ENCODE measurements around the gene IGFLR1.

DNA sequence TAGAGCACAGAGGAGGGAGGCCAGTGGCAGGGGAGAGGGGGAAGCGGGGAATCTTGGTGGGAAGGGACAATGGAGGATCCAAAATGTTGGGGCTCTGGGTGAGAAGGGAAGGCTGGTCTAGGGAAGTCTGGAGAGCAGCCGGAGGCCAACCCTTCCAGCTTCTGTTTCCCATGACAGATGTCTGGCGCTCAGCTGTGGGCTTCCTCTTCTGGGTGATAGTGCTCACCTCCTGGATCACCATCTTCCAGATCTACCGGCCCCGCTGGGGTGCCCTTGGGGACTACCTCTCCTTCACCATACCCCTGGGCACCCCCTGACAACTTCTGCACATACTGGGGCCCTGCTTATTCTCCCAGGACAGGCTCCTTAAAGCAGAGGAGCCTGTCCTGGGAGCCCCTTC is 4.3 kb upstream of the IGFLR1 start:
- TF ChIP-seq CREB1 (IDR thresholded peaks at IDR 0.05) (no peak), SIX5 (IDR thresholded peaks at IDR 0.05; ENCODE audit: low read depth, low read length) (no peak), EP300 (IDR thresholded peaks at IDR 0.05; ENCODE audit: borderline replicate concordance in 1 of 2, low read depth in 2 of 2, low read length in 2 of 2) (no peak), RXRA (IDR thresholded peaks at IDR 0.05; ENCODE audit: insufficient read depth, low read depth, low read length) (no peak), POU5F1 (IDR thresholded peaks at IDR 0.05; ENCODE audit: low read depth, low read length) (no peak), TBP (IDR thresholded peaks at IDR 0.05; ENCODE audit: low read depth, low read length) (no peak), RBBP5 (IDR thresholded peaks at IDR 0.05; ENCODE audit: borderline replicate concordance, low read depth, low read length) (no peak), ZNF274 (IDR thresholded peaks at IDR 0.05; ENCODE audit: borderline replicate concordance, extremely low read depth, low read length) (no peak), POLR2A (IDR thresholded peaks at IDR 0.05; ENCODE audit: control extremely low read depth in 1 of 2, low read depth in 2 of 2, low read length in 2 of 2) (no peak), CBX8 (IDR thresholded peaks at IDR 0.05; ENCODE audit: borderline replicate concordance, low read depth, low read length) (no peak)
- TF ChIP-seq, protein P1, sequence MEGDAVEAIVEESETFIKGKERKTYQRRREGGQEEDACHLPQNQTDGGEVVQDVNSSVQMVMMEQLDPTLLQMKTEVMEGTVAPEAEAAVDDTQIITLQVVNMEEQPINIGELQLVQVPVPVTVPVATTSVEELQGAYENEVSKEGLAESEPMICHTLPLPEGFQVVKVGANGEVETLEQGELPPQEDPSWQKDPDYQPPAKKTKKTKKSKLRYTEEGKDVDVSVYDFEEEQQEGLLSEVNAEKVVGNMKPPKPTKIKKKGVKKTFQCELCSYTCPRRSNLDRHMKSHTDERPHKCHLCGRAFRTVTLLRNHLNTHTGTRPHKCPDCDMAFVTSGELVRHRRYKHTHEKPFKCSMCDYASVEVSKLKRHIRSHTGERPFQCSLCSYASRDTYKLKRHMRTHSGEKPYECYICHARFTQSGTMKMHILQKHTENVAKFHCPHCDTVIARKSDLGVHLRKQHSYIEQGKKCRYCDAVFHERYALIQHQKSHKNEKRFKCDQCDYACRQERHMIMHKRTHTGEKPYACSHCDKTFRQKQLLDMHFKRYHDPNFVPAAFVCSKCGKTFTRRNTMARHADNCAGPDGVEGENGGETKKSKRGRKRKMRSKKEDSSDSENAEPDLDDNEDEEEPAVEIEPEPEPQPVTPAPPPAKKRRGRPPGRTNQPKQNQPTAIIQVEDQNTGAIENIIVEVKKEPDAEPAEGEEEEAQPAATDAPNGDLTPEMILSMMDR (IDR thresholded peaks at IDR 0.05; ENCODE audit: control extremely low read depth in 1 of 3, insufficient read depth in 1 of 3, low read depth in 1 of 3, low read length in 3 of 3): no peak
- TF ChIP-seq, protein P2, sequence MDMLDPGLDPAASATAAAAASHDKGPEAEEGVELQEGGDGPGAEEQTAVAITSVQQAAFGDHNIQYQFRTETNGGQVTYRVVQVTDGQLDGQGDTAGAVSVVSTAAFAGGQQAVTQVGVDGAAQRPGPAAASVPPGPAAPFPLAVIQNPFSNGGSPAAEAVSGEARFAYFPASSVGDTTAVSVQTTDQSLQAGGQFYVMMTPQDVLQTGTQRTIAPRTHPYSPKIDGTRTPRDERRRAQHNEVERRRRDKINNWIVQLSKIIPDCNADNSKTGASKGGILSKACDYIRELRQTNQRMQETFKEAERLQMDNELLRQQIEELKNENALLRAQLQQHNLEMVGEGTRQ (IDR thresholded peaks at IDR 0.05; ENCODE audit: low read length): no peak
- TF ChIP-seq, protein P3, sequence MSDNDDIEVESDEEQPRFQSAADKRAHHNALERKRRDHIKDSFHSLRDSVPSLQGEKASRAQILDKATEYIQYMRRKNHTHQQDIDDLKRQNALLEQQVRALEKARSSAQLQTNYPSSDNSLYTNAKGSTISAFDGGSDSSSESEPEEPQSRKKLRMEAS (IDR thresholded peaks at IDR 0.05): no peak

All from H1 (cell line).